ENCODE measurements around the gene SLC3A2. TPM values are rescaled to one million over a fixed set of nuclear protein-coding genes. Genes with fewer than 3 reads are reported as not detected.

The SLC3A2 gene
- 100 to 1,000 TPM; 486 to 693 TPM for total RNA-seq

GRCh38 chr11:62880803-62881578, at the start of gene SLC3A2:
Gene SLC3A2, plus strand, starts transcription at chr11:62880896. Its CDS starts 128 bp downstream, at chr11:62881024.

GRCh38 chr11:62831520-62832335, 49.0 kb upstream of the SLC3A2 start, which contains the start of gene STX5:
Gene STX5, minus strand, starts transcription at chr11:62832051. Its CDS starts 808 bp downstream, at chr11:62831243.

DNA sequence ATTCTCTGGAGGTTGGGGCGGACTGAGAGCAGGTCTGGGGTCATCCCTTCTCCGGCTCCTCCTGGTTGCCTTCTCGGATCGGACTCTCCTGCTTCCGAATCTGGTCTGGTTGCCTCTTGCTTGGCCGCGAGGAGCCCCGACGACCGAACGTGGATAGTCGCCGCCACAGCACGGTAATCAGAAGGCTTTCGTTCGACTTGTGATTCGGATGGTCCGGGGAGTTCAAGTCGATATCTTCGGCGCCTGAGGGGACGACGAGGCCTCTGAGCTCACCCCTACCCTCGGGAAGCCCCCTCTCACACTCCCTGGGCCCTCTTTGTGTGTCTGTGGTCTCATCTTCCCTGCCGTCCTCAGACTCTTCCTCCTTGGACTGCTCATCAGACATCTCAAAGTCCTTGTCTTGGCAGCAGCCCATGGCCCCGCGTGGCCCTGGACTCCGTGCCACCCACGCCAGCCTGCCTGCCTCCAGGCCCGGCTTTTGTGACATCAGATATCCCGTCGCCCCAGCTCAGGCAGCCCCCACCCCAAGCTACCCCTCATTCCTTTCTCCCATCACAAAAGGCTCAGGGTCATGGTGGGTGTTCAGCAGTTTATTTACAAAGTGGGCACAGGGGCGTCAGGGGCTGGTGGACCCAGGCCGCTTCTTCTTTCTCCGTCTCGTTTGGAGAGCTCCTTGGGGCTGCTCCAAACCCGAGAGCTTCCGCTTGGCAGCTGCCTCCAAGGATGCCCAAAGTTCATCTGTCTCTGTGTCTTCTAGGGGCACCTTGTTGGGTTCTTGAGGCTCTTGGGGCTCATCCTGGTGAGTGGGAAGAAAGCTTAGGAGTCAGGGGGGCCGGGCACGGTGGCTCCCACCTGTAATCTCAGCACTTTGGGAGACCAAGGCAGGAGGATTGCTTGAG, 48.1 kb upstream of the SLC3A2 start, which contains the start of gene TEX54:
TSS of gene TEX54 (minus strand) at position 506 of the 899 bp plus-strand sequence.

DNA sequence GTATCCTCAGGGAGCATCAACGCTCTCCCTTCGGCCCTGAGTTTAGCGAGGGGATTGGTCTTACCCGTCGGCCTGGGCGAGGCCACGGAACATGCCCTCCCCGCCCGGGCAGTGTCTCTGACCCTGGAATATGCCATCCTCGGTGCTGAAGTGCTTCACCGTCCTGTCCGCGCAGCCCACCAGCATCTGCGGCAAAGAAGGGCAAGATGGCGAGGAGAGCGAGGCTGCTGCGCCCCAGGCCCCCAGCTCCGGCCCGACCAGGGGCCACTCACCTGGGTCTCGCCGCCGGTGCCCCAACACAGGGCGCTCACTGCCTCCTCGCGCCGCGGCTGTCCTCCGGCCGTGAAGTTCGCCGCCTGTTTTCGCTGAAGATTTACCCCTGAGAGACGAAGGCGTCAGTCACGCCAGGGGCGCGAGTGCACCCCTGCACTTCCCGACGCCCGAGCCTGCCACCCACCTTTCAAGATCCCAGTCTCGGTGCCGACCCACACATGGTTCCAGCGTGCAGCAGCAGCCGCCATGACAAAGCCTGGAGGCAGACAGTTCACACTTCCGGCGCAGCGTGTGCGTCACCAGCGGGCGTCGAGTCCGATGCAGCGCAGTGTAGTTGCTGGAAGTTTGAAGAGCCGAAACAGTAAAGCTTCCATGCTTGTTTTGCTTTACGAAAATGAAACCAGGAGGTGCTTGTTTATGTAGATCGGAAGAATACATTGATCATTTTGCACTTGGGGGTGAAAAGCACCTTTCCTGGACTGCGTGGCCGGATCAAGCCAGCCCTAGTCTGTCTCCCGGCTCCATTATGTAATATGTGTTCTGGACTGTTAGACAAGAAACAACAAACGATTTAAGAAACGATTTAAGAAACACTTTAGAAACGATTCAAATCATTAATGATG, 41.4 kb upstream of the SLC3A2 start, which contains the start of gene WDR74:
TSS of gene WDR74 (minus strand) at position 541 of the 896 bp plus-strand sequence. CDS start at position 521, 20 bp downstream.

DNA sequence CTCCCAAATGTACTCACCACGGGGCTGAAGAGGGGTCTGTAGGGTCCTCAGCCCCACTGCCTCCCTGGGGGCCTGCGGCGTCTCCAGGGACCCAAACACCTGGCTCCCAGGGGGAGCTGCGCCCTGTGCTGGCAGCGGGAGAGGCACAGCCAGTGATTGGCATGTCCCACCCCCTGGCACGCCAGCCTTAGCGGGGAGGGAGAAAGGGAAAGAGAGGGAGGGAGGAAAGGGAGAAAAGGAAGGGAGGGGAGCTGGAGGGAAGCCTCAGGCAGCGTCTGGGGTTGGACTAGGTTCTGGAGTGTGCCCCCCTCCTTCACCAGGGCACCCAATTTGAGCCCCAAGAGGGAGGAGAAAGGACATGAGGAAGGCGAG, 40.5 kb downstream of the SLC3A2 start, which contains the start of gene CHRM1:
TSS of gene CHRM1 (minus strand) at position 163 of the 372 bp plus-strand sequence. CDS start 10,263 bp downstream, outside the sequence.

Small RNA genes within 50 kb of the gene (small RNA-seq; reads per million reads assigned to genes)
- gene RF00099 (0 reads per million in 2 donors), gene RN7SL259P (0 reads per million in 2 donors), gene SNORD22 (0 reads per million in 2 donors), gene SNORD26 (0 reads per million in 2 donors), gene SNORD27 (0 reads per million in 2 donors), gene SNORD28 (0 reads per million in 2 donors), gene SNORD30 (66.9 to 73.6 reads per million in 2 donors)

Other genes with a start within 250 kb of the SLC3A2 start
- gene GANAB, start 234.3 kb upstream of the SLC3A2 start, total RNA-seq, result 100 to 1,000 TPM; 140 to 155 TPM
- gene INTS5, start 227.6 kb upstream of the SLC3A2 start, total RNA-seq, result 10 to 100 TPM; 26.2 to 28.0 TPM
- 10 to 100 TPM; 26.5 to 36.0 TPM for gene C11orf98, start 215.7 kb upstream of the SLC3A2 start, total RNA-seq
- gene CSKMT, start 215.6 kb upstream of the SLC3A2 start, total RNA-seq, result 1 to 10 TPM; 6.7 to 7.6 TPM
- 1 to 10 TPM; 5.9 to 7.3 TPM for gene UQCC3, start 209.2 kb upstream of the SLC3A2 start, total RNA-seq
- gene LBHD1, start 208.6 kb upstream of the SLC3A2 start, total RNA-seq, result 1 to 10 TPM; 4.3 to 5.5 TPM
- gene UBXN1, start 201.8 kb upstream of the SLC3A2 start, total RNA-seq, result 10 to 100 TPM; 59.2 to 83.9 TPM
- 1 to 10 TPM; 1.0 to 1.3 TPM for gene LRRN4CL, start 191.4 kb upstream of the SLC3A2 start, total RNA-seq
- 10 to 100 TPM; 70.3 to 71.9 TPM for gene BSCL2, start 173.5 kb upstream of the SLC3A2 start, total RNA-seq
- gene GNG3, start 173.2 kb upstream of the SLC3A2 start, total RNA-seq, result not detected
- 10 to 100 TPM in 1 of 2 donors, 1 to 10 TPM in 1; 5.7 to 10.3 TPM for gene HNRNPUL2, start 153.4 kb upstream of the SLC3A2 start, total RNA-seq
- 10 to 100 TPM; 27.2 to 33.6 TPM for gene TTC9C, start 152.4 kb upstream of the SLC3A2 start, total RNA-seq
- 10 to 100 TPM in 1 of 2 donors, 1 to 10 TPM in 1; 6.3 to 14.5 TPM for gene ZBTB3, start 126.7 kb upstream of the SLC3A2 start, total RNA-seq
- gene POLR2G, start 119.3 kb upstream of the SLC3A2 start, total RNA-seq, result 10 to 100 TPM; 37.9 to 72.9 TPM
- gene TAF6L, start 109.5 kb upstream of the SLC3A2 start, total RNA-seq, result 10 to 100 TPM; 28.0 to 31.0 TPM
- 10 to 100 TPM; 50.3 to 60.6 TPM for gene TMEM179B, start 93.5 kb upstream of the SLC3A2 start, total RNA-seq
- gene TMEM223, start 88.9 kb upstream of the SLC3A2 start, total RNA-seq, result 10 to 100 TPM; 14.5 to 23.0 TPM
- 10 to 100 TPM; 31.7 to 32.0 TPM for gene NXF1, start 75.5 kb upstream of the SLC3A2 start, total RNA-seq
- 10 to 100 TPM; 22.0 to 26.5 TPM for gene STX5, start 48.8 kb upstream of the SLC3A2 start, total RNA-seq
- gene TEX54, start 48.1 kb upstream of the SLC3A2 start, total RNA-seq, result not detected
- 10 to 100 TPM; 33.7 to 87.9 TPM for gene WDR74, start 41.3 kb upstream of the SLC3A2 start, total RNA-seq
- 1 to 10 TPM in 1 of 2 donors, under 1 TPM in 1; under 0.01 to 1.3 TPM for gene CHRM1, start 40.5 kb downstream of the SLC3A2 start, total RNA-seq
- not detected for gene SLC22A6, start 104.1 kb downstream of the SLC3A2 start, total RNA-seq
- not detected for gene SLC22A8, start 134.9 kb downstream of the SLC3A2 start, total RNA-seq

Measured in melanocyte of skin (primary cell).